AG09309 (cell line): Measurements from ENCODE around the gene ZDHHC19.

ENCODE experiments used
- DNase-seq: peaks from one replicate; pipeline ENCODE4 v3.0.0-alpha.2; 2010; ENCODE audit warnings: low read depth
- H3K4me3 ChIP-seq: 2 replicates; pipeline ENCODE4 v1.5.1; 2011; ENCODE audit warnings: mild to moderate bottlenecking, low read depth, low read length, moderate library complexity; ENCODE audit not compliant: control insufficient read depth
- CTCF ChIP-seq: IDR thresholded peaks from 2 replicates; pipeline ENCODE4 v1.5.1; 2011; ENCODE audit warnings: mild to moderate bottlenecking, low read depth, low read length, inconsistent platforms; ENCODE audit not compliant: insufficient read depth, control insufficient read depth; ENCODE audit errors: missing control alignments

ZDHHC19 gene

GRCh38 chr3:196225086-196225485 lies 13.9 kb upstream of the ZDHHC19 start:
- no peak overlapping the region for H3K4me3 ChIP-seq
- TF ChIP-seq CTCF: no peak
- DNase-seq: no peak

- no peak overlapping the region for H3K4me3 ChIP-seq
- no peak for DNase-seq
- no peak for TF ChIP-seq CTCF
Measured at GRCh38 chr3:196222876-196223595, 11.8 kb upstream of the ZDHHC19 start.

GRCh38 chr3:196220991-196221390 lies 9.8 kb upstream of the ZDHHC19 start:
- H3K4me3 ChIP-seq: no peak overlapping the region
- TF ChIP-seq CTCF: no peak
- DNase-seq: no peak

- TF ChIP-seq CTCF: no peak
- no peak for DNase-seq
- H3K4me3 ChIP-seq: no peak overlapping the region
Measured at GRCh38 chr3:196220587-196220986, 9.4 kb upstream of the ZDHHC19 start.

GRCh38 chr3:196219970-196220311 lies 8.7 kb upstream of the ZDHHC19 start:
- no peak for TF ChIP-seq CTCF
- H3K4me3 ChIP-seq: no peak overlapping the region
- DNase-seq: no peak

GRCh38 chr3:196219194-196219969 lies 8.2 kb upstream of the ZDHHC19 start:
- no peak for TF ChIP-seq CTCF
- DNase-seq: peak; percentile 71
- peak overlapping the region; percentile 30 for H3K4me3 ChIP-seq
